ENCODE data around the gene PPP1R12B.

GRCh38 chr1:202411422-202411821, 62.9 kb downstream of the PPP1R12B start:
- TF ChIP-seq, protein P1, sequence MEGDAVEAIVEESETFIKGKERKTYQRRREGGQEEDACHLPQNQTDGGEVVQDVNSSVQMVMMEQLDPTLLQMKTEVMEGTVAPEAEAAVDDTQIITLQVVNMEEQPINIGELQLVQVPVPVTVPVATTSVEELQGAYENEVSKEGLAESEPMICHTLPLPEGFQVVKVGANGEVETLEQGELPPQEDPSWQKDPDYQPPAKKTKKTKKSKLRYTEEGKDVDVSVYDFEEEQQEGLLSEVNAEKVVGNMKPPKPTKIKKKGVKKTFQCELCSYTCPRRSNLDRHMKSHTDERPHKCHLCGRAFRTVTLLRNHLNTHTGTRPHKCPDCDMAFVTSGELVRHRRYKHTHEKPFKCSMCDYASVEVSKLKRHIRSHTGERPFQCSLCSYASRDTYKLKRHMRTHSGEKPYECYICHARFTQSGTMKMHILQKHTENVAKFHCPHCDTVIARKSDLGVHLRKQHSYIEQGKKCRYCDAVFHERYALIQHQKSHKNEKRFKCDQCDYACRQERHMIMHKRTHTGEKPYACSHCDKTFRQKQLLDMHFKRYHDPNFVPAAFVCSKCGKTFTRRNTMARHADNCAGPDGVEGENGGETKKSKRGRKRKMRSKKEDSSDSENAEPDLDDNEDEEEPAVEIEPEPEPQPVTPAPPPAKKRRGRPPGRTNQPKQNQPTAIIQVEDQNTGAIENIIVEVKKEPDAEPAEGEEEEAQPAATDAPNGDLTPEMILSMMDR (conservative IDR thresholded peaks at IDR 0.05 in 1 of 2, IDR thresholded peaks at IDR 0.05 in 1 of 2; ENCODE audit: low read depth in 1 of 2, low read length in 2 of 2) = no peak
- no peak for TF ChIP-seq EZH2 (IDR thresholded peaks at IDR 0.05; ENCODE audit: low read length, missing control alignments)
